ENCODE measurements around the gene MAP2K7. TPM values are rescaled to one million over a fixed set of nuclear protein-coding genes. Genes with fewer than 3 reads are reported as not detected.

Gene MAP2K7
- total RNA-seq, 4 donors from 2014 or later = 23.1 to 47.8 (median 30.9) TPM

GRCh38 chr19:7873304-7874075, 30.2 kb upstream of the MAP2K7 start:
- no peak overlapping the region for H3K4me3 ChIP-seq (ENCODE audit: low read depth, poor library complexity, severe bottlenecking)
- DNase-seq (ENCODE audit: low spot score in 2 of 2) = no peak
- 11 to 12% methylated on average over 45 to 51 of the region's 53 CpGs for WGBS, 2 donors
- TF ChIP-seq POLR2A (IDR thresholded peaks at IDR 0.05) = no peak
- TF ChIP-seq, protein P1, sequence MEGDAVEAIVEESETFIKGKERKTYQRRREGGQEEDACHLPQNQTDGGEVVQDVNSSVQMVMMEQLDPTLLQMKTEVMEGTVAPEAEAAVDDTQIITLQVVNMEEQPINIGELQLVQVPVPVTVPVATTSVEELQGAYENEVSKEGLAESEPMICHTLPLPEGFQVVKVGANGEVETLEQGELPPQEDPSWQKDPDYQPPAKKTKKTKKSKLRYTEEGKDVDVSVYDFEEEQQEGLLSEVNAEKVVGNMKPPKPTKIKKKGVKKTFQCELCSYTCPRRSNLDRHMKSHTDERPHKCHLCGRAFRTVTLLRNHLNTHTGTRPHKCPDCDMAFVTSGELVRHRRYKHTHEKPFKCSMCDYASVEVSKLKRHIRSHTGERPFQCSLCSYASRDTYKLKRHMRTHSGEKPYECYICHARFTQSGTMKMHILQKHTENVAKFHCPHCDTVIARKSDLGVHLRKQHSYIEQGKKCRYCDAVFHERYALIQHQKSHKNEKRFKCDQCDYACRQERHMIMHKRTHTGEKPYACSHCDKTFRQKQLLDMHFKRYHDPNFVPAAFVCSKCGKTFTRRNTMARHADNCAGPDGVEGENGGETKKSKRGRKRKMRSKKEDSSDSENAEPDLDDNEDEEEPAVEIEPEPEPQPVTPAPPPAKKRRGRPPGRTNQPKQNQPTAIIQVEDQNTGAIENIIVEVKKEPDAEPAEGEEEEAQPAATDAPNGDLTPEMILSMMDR (IDR thresholded peaks at IDR 0.05) = no peak
- intact Hi-C loops (cut with DNase I; ENCODE audit: low total_unique reads) = no loop called here

- 6 to 10% methylated on average over 23 to 36 of the region's 88 CpGs for WGBS, 2 donors
- TF ChIP-seq POLR2A (IDR thresholded peaks at IDR 0.05) = no peak
- TF ChIP-seq, protein P1 (IDR thresholded peaks at IDR 0.05) = no peak
- intact Hi-C loops (cut with DNase I; ENCODE audit: low total_unique reads) = no loop called here
- no peak within 1 kb of the TSS for H3K4me3 ChIP-seq (ENCODE audit: low read depth, poor library complexity, severe bottlenecking)
- no peak for DNase-seq (ENCODE audit: low spot score in 2 of 2)
These were observed 29.4 kb upstream of the MAP2K7 start, which contains the start of gene PRR36 for GRCh38 chr19:7874076-7874896. Gene PRR36, minus strand, starts transcription at chr19:7874390. Its CDS starts 701 bp downstream, at chr19:7873689.

DNA sequence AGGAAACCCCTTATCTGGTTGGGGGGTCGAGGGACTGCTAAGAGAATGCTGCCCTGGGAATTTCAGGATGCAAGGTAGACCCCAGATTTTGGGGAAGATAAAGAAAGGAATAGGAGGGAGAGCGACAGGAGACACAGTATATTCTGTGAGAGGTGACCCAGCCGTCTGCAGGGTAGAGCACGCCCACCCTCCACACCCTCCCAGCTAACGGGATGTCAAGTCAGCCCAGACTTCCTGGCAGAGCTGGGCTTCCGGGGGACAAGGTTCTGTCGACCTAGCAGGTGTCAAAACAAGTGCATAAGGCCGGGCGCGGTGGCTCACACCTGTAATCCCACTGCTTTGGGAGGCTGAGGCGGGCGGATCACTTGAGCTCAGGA, 28.8 kb upstream of the MAP2K7 start:
- TF ChIP-seq POLR2A (IDR thresholded peaks at IDR 0.05) = no peak
- TF ChIP-seq, protein P1 (IDR thresholded peaks at IDR 0.05) = no peak
- WGBS, 2 donors = 56% methylated on average over 9 to 12 of the region's 12 CpGs
- H3K4me3 ChIP-seq (ENCODE audit: low read depth, poor library complexity, severe bottlenecking) = no peak overlapping the region
- intact Hi-C loops (cut with DNase I; ENCODE audit: low total_unique reads) = no loop called here
- DNase-seq (ENCODE audit: low spot score in 2 of 2) = no peak

DNA sequence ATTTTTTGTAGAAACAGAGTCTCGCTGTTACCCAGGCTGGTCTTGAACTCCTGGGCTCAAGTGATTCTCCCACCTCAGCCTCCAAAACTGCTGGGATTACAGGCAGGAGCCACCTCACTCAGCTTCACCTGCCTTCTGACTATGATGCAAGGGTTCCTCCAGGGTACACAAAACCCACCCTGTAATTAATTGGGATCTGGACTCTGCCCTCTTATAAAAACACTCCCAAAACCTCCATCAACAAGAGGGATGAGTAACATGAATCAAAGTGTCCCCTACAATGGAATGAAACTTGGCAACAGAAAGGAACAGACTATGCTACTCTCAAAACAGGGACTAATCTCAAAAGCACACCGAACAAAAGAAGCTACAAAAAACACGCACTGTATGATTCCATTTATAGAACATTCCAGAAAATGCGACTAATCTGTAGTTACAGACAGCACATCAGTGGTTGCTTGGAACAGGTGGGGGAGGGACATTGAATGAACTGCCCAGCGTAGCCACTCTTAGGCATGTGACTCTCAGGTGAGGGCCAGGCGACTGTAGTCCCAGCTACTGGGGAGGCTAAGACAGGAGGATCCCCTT, 26.3 kb upstream of the MAP2K7 start:
- DNase-seq (ENCODE audit: low spot score in 2 of 2) = no peak
- TF ChIP-seq POLR2A (IDR thresholded peaks at IDR 0.05) = no peak
- TF ChIP-seq, protein P1 (IDR thresholded peaks at IDR 0.05) = no peak
- intact Hi-C loops (cut with DNase I; ENCODE audit: low total_unique reads) = no loop called here
- H3K4me3 ChIP-seq (ENCODE audit: low read depth, poor library complexity, severe bottlenecking) = no peak overlapping the region
- 71 to 72% methylated on average over 6 of the region's 6 CpGs for WGBS, 2 donors

GRCh38 chr19:7879111-7879807, 24.4 kb upstream of the MAP2K7 start:
- no peak for TF ChIP-seq POLR2A (IDR thresholded peaks at IDR 0.05)
- TF ChIP-seq, protein P1 (IDR thresholded peaks at IDR 0.05) = no peak
- DNase-seq (ENCODE audit: low spot score in 2 of 2) = no peak
- 53 to 64% methylated on average over 11 to 18 of the region's 18 CpGs for WGBS, 2 donors
- intact Hi-C loops (cut with DNase I; ENCODE audit: low total_unique reads) = no loop called here
- H3K4me3 ChIP-seq (ENCODE audit: low read depth, poor library complexity, severe bottlenecking) = no peak overlapping the region

All from lower leg skin (tissue), 4 donors.